BJ (cell line): Measurements from ENCODE around the gene ZFYVE19. TPM values are rescaled to one million over a fixed set of nuclear protein-coding genes. Genes with fewer than 3 reads are reported as not detected.

Experiments
- CTCF ChIA-PET: fragments of 350-600 bp; formaldehyde crosslinking; extraction: SDS; loops from one replicate; lab custom pipeline; 2021; ENCODE audit warnings: antibody characterized with exemption, inconsistent platforms; lab: Yijun Ruan, JAX
- POLR2A ChIA-PET: fragments of 300-600 bp; sonication (Branson Sonifier 250); formaldehyde crosslinking; extraction: SDS; loops from one replicate; lab custom pipeline; 2021; ENCODE audit warnings: antibody characterized with exemption; lab: Charles Lee
- DNase-seq: peaks from one replicate; pipeline ENCODE4 v3.0.0-alpha.2; 2011; ENCODE audit warnings: low read depth
- H3K27me3 ChIP-seq: 2 replicates; pipeline ENCODE4 v1.6.0; 2011; ENCODE audit warnings: low read length; ENCODE audit not compliant: control insufficient read depth, insufficient read depth
- H3K36me3 ChIP-seq: 2 replicates; pipeline ENCODE4 v1.5.1; 2011; ENCODE audit warnings: low read length; ENCODE audit not compliant: control insufficient read depth, insufficient read depth
- H3K4me3 ChIP-seq: 2 replicates; pipeline ENCODE4 v1.5.1; 2011; ENCODE audit warnings: low read depth, mild to moderate bottlenecking, control low read depth, low read length
- CTCF ChIP-seq: IDR thresholded peaks from 2 replicates; pipeline ENCODE4 v1.5.1; 2011; ENCODE audit warnings: low read depth, mild to moderate bottlenecking, control low read depth, inconsistent platforms, low read length, moderate library complexity; ENCODE audit not compliant: insufficient read depth
- polyA plus RNA-seq: library from polyadenylated mRNA; depleted of rRNA; stranded (reverse); fragments of >200 nt; gene quantifications from 2 replicates; pipeline ENCODE4 v1.2.3, GENCODE V29; 2011

Gene ZFYVE19
- polyA plus RNA-seq, 1 experiment = 31.9 TPM

GRCh38 chr15:40845036-40845435, 38.1 kb downstream of the ZFYVE19 start:
- TF ChIP-seq CTCF = no peak
- DNase-seq = no peak
- POLR2A ChIA-PET = no interaction called here
- H3K36me3 ChIP-seq = no peaks in the 10 kb centered on the region
- H3K27me3 ChIP-seq = peaks cover 15% of the 10 kb centered on the region
- H3K4me3 ChIP-seq = no peak overlapping the region
- CTCF ChIA-PET = interaction anchor here (1.1 to 8.3 kb wide), 3 partner anchors 13 to 59 kb away, joined by 3 to 81 read pairs (median 14); partner anchors contain the start of gene VPS18

- no peaks in the 10 kb centered on the region for H3K36me3 ChIP-seq
- no peak overlapping the region for H3K4me3 ChIP-seq
- DNase-seq = no peak
- ChIA-PET POLR2A (no interaction called here), CTCF (interaction anchor here (2.1 to 8.3 kb wide), 3 partner anchors 12 to 49 kb away, joined by 9 to 81 read pairs (median 14); partner anchors contain the start of gene VPS18)
- H3K27me3 ChIP-seq = peaks cover 15% of the 10 kb centered on the region
- no peak for TF ChIP-seq CTCF
These were observed 38.8 kb downstream of the ZFYVE19 start for GRCh38 chr15:40845511-40846284.

- H3K4me3 ChIP-seq = no peak overlapping the region
- TF ChIP-seq CTCF = no peak
- POLR2A ChIA-PET = no interaction called here
These were observed 39.9 kb downstream of the ZFYVE19 start for GRCh38 chr15:40846841-40847222.

GRCh38 chr15:40847223-40847961, 40.5 kb downstream of the ZFYVE19 start:
- DNase-seq = no peak
- Histone ChIP-seq H3K4me3 (no peak overlapping the region), H3K27me3 (peaks cover 12% of the 10 kb centered on the region), H3K36me3 (no peaks in the 10 kb centered on the region)
- ChIA-PET CTCF (interaction anchor here (1.7 to 8.3 kb wide), 3 partner anchors 11 to 45 kb away, joined by 8 to 81 read pairs (median 9); no protein-coding TSS in a partner anchor), POLR2A (no interaction called here)
- no peak for TF ChIP-seq CTCF

More at GRCh38 chr15:40846841-40847222, 39.9 kb downstream of the ZFYVE19 start:
- DNase-seq = no peak
- H3K36me3 ChIP-seq = no peaks in the 10 kb centered on the region
- peaks cover 15% of the 10 kb centered on the region for H3K27me3 ChIP-seq
- CTCF ChIA-PET = interaction anchor here (1.7 to 8.3 kb wide), 3 partner anchors 11 to 45 kb away, joined by 8 to 81 read pairs (median 9); no protein-coding TSS in a partner anchor

GRCh38 chr15:40850576-40851112, 43.8 kb downstream of the ZFYVE19 start:
- Histone ChIP-seq H3K27me3 (0 out of 2 replicates have a peak, but pooled peaks cover 1% of the 10 kb centered on the region), H3K36me3 (no peaks in the 10 kb centered on the region), H3K4me3 (no peak overlapping the region)
- ChIA-PET POLR2A (no interaction called here), CTCF (interaction anchor here (1.5 to 8.3 kb wide), 2 partner anchors 7 to 41 kb away, joined by 5 to 81 read pairs; no protein-coding TSS in a partner anchor)
- DNase-seq = no peak
- TF ChIP-seq CTCF = no peak
